GM18861 (cell line): Measurements from ENCODE around the gene DOK7.

ENCODE experiments used
- ATAC-seq: cut with Tn5 transposase; IDR thresholded peaks from one replicate; pipeline ENCODE4 v1.9.1; 2021; ENCODE audit not compliant: unreplicated experiment

DOK7 gene

DNA sequence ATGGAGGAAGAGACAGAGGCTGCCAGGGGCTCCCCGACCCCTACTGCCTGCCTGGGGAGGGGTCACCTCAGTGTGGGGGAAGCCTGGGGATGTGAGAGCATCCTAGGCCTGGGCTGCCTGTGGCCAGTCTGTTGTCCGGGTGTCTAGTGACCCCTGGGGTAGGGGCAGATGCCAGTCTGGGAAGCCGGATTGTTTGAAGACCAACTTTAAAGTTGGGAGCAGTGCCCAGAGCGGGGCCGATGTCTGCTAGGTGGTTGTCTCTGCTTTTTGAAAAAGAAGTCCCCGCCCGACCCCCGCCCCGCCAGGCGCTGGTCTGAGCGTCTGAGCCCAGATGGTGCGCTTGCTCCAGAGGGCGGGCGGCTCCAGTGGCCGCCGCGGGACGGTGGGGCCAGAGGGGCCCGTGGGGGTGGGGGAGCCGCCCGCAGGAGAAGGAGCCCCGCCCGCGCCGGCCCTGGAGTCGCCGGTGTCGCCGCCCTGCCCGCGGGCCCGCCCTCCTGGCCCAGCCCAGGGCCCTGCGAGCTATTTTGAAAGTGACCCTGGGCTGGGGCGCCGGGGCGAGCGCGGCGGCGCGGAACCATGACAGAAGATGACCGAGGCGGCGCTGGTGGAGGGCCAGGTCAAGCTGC, at the start of gene DOK7:
Gene DOK7 (plus strand): TSS at position 517 of the 626 bp plus-strand sequence. CDS start 70 bp downstream, at position 587.
- no peak for ATAC-seq

- ATAC-seq, result no peak
Observed at GRCh38 chr4:3413675-3414420, 49.3 kb upstream of the DOK7 start.

DNA sequence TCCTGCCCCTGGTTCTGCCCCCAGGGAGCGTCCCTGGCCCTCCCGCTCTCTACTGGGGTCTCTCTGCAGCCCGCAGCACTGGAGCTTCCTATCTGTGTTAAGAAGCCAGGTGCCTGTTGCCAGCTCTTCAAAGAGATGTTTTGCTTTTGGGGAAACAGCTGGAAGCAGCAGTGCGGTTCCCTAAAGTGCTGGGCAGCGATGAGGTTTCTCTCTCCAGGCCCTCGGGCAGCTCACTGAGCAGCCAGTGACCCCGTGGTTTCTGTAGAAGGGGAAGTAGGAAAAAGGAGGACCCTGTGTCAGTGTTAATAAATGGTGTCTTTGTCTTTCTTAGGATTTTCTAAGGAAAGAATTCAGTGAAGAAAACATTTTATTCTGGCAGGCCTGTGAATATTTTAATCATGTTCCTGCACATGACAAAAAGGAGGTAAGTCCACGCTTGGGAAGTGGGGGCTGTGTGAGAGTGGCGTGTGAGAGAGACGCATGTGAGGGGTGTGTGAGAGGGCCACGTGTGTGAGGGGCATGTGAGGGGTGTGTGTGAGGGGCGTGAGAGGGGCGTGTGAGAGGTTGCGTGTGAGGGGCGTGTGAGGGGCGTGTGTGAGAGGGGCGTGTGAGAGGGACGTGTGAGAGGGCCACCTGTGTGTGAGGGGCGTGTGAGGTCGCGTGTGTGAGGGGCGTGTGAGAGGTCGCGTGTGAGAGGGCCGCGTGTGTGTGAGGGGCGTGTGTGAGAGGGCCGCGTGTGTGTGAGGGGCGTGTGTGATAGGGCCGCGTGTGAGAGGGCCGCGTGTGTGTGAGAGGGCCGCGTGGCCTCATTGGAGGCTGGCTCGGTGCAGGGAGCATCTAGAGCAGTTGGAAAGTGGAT, 48.5 kb upstream of the DOK7 start:
- ATAC-seq, result no peak

DNA sequence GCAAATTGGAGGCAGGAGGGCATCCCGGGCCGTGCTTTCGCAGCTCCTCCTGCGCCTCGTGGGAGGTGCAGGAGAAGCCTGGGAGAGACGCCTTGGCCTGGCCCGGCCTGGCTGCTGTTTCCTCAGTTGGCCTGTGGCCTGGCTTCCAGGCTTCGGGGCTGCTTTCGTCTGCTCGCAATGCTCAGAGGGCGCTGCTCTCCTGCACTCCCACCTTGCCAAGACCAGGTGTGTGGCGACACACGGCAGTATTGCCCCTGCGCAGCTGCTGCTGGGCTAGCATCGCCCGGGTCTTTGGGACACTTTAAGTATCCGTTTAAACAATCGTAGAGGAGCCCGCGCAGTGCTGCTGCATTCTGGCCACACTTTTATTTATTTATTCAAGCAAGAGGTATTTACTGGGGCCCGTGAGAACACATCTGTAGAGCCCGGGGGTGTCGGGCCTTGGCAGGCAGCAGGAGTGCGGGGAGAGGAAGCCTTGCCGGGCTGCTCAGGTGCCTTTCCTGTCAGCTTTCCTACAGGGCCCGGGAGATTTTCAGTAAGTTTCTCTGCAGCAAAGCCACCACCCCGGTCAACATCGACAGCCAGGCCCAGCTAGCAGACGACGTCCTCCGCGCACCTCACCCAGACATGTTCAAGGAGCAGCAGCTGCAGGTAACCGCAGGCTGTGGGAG, 47.5 kb upstream of the DOK7 start:
- no peak for ATAC-seq

GRCh38 chr4:3416270-3416669, 46.8 kb upstream of the DOK7 start:
- no peak for ATAC-seq

- ATAC-seq, result no peak
Observed at GRCh38 chr4:3416821-3417221, 46.3 kb upstream of the DOK7 start.

DNA sequence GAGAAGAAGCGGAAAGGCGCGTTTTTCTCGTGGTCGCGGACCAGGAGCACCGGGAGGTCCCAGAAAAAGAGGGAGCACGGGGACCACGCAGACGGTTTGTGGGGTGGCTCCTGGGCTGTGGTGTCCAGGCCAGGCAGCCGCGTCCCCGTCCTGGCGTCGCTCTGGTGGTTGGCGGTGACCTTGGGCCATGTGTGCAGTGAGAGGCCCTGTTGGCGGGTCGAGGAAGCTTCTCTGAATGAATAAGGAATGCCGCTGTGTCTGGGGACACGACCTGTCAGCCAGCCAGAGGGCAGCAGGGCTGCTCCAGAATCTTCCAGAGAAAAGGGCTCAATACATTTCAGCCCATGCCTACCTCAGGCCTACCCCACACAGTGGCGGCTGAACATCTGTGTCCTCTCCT, 45.7 kb upstream of the DOK7 start:
- no peak for ATAC-seq

DNA sequence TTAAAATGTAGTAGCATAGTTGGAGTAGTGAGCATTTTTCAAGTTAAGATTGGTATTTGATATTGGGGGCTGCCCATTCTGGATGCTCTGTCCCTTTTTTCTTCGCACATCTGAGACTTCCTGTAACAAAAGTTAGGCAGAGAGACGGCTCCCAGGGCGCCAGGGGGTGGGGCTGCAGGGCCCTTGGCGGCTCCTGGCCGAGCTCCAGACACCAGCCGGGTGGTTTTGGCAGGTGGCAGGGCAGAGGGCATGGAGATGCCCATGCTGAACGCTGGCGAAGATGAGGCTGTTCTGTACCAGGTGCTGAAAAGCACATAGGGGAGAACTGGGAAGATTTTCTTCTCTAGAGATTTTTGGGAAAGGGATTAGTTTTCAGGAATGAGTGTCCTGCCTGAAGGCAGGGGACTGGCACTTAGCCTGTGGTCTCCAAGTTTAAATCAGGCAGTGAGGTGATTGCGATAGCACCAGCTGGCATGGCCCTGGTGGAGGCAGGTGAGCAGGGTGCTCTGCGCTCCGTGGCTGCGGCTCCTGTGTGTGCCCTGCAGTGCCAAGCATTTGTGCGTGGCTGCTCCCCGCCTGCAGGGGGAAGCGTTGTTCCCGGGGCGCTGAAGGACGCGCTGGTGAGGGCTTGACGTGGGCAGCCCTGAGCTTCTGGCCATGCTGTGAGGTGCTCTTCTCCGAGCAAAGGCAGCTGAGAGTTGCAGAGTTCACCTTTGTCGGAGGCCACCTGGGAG, 44.9 kb upstream of the DOK7 start:
- no peak for ATAC-seq

DNA sequence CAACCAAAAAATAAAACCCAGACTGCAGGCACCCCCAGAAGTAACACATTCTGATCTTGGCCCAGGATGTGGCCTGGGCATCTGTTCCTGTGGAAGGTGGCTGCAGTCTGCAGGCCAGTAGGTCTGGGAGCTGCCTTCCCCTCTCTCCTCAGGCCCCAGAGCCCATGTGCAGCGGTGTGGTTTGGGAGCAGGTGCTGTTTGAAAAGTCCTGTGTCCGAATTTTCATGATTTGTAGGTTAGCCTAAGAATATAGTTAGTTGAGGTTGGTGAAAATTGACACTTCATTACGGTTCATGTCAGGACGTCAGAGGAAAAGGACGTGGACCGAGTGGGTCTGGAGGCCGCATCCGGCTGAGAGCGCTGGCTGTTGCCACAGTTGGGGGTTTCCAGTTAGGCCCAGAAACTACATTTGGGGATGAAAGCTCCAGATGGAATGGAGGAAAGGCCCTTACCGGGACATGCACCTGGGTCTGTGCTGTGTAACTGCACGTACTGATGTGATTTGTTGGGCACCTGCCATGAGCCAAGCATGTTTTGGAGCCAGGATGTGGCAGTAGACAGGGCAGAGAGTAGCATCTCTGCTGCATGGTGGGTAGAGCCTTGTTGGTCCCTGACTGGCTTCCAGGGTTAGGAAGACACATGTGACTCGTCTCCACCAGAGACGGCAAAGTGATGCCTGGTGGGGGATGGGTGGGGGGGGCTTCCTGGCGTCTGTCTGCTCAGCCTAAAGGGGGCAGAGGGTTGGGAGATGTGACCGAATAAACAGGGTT, 43.1 kb upstream of the DOK7 start:
- ATAC-seq, result no peak

DNA sequence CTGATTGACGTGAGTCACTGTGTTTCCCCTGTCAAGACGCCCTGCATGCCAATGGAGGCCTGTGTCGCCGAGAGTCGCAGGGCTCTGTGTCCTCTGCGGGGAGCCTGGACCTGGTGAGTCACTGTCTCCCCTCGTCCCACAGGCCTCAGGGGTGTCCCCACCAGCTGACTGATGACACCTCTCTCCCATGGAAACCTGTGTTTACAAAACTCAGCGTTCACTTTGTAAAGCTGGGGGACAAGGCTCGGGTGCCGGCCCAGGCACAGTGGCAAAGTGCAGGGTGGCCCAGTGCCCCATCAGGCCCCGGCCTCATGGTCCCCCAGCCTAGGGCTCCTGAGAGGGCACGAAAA, 42.5 kb upstream of the DOK7 start:
- ATAC-seq, result no peak

DNA sequence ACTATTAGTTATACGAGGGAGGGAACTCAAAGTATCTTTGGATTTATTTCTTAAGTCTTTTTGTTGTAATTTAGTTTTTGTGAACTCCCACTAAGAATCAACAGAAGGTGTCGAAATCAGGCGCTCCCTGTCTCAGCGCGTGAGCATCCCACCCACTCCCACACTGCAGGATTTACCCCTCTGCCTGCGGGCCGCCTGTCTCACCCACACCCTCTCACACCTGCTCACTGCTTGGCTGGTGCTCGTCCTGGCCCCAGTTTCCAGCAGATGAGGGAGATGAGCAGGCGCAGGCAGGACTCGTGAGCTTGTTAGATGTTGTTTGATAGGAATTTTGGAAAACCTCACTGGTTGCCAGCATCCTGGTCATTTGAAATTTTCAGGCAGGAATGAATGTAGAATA, 42.1 kb upstream of the DOK7 start:
- no peak for ATAC-seq

DNA sequence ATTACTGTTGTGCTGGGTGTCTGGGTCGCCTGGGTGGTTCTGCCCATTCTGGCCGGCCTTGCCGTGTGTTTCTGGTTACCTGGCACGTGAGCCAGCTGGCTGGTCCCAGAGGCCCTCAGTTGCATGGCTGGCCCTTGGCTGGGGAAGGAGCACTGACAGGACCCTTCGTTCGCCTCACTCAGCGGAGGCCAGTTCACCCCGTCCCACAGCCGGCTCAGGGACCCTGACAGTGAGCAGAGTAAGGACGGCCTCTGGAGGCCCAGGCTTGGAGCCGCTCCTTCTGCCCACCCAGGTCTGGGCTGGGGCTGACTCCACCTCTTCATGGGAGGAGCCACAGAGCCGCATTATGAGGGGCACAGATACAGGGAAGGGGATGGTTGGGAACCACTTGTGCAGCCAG, 41.6 kb upstream of the DOK7 start:
- ATAC-seq, result no peak

- no peak for ATAC-seq
Observed at GRCh38 chr4:3422241-3422801, 40.8 kb upstream of the DOK7 start.

GRCh38 chr4:3422808-3423297, 40.3 kb upstream of the DOK7 start:
- no peak for ATAC-seq

DNA sequence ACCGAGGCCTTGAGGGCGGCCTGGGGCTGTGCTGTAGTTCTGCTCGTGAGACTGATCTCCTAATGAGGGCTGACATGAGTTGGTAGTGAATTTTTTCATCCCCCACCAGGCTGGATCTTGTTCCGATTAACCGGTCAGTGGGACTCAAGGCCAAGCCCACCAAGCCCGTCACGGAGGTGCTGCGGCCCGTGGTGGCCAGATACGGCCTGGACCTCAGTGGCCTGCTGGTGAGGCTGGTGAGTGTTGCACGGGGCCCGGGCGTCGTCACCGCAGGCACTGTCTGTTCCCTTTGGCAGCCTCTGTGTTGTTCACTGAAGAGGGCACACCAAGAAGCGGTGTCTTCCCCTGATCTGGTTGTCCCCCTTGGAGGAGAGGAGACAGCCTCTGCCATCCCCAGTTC, 39.7 kb upstream of the DOK7 start:
- ATAC-seq, result no peak

DNA sequence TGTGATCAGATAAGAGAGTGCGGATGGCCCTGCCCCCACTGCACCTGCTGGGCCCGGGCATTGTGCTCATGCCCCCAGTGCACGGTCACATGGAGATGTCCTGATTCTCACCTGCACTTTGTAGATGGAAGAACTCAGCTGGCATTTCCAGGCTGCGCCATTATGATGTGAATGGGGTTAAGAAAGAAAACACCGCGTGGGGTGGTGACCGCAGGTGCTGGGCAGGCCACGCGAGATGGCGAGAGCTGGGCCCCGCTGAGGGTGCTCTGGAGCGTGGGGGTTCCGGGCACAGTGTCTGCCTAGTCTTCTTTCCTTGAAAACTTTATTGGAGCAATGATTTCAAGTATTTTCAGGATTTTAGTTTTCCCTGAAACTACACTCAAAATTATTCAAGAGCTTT, 39.2 kb upstream of the DOK7 start:
- ATAC-seq, result no peak

GRCh38 chr4:3424522-3425095, 38.5 kb upstream of the DOK7 start:
- ATAC-seq, result no peak

DNA sequence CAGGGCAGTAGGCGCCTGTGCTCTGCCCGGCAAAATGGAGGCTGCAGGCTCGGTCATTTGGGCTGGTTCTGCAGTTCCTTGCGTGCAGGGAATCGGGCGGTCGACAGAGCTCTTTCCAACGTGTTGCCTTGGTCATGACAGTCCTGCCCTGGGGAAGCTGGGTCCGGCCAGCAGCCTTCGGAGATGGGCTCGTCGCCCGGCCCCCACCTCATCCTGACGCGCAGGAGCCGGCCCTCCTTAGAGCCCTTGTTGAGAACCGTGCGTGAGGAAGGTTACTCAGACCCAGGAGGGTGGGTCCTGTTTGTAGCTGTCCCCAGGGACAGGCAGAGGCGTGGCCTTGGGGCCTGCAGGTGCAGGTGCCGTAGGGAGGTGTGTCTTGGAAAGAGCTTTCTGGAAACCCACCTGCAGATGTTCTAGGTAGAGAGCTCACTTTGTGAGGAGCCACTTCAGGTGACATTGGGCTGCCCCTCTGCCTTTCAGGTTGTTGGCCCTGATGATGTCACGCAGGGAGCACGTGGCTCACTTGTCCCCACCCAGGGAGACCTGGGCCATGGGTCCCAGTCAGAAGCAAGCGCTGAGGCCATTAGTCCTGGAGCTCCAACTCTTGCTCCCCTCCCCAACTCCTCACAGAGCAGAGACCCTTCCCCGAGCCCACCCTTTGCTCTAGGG, 36.5 kb upstream of the DOK7 start:
- ATAC-seq, result no peak

GRCh38 chr4:3427134-3427476, 36.0 kb upstream of the DOK7 start:
- no peak for ATAC-seq
